ENCODE results near the gene KLF16.

KLF16 gene

GRCh38 chr19:1826557-1827521 is 36.5 kb downstream of the KLF16 start:
- in situ Hi-C loops (cut with MboI; ENCODE audit: low sequenced_read_pairs): no loop called here

GRCh38 chr19:1825909-1826556 is 37.3 kb downstream of the KLF16 start:
- in situ Hi-C loops (cut with MboI; ENCODE audit: low sequenced_read_pairs): no loop called here

GRCh38 chr19:1824252-1824622 is 39.1 kb downstream of the KLF16 start:
- in situ Hi-C loops (cut with MboI; ENCODE audit: low sequenced_read_pairs): no loop called here

DNA sequence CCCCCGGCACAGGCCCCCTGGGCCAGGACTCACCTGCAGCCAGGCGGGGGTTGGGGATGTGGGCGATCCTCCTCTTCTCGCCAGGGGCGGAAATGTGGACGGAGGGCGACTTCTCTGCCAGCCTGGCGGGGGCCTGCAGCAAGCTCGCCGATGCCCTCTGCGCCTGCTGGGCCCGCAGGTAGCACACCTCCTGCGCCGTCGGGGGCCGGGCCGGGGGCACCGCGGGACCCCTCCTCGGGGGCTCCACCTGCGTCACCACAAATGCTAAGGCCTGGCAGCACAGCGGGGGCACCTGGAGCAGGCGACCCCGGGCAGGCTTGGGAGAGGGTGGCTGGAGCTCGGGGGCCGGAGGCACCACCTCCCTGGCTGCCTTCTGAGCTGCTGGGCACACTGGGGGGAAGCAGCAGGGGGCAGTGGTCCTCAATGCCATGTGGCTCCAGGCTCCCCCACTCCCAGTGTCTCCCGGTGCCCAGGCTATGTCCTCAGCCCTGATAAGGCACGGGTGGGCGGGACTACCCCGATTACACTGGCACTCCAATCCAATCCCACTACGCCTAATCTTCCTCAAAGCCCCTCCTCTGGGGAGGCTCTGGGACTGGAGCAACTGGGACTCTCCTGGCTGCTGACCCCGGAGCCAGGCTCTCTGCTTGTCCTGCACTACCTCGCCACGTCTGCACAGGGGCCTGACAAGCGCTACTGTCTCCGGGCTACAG is 39.7 kb downstream of the KLF16 start:
- in situ Hi-C loops (cut with MboI; ENCODE audit: low sequenced_read_pairs): no loop called here

DNA sequence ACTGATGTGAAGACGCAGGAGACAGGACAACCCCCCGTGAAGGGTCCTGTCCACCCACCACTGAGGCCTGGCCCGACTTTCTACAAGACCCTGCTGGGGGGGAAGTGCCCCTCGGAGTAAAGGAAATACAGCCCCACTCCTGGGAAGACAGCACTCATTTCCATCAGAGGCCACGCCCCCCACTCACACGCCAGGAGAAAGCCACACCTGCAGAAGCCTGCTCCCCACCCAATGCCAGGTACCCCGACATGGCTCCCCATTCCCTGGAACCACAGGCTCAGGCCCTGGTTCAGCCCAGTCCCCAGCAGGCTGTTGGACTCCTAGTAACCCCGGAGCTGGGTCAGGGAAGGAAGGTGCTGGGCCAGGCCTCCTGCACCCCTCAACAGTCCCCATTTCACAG is 40.4 kb downstream of the KLF16 start:
- in situ Hi-C loops (cut with MboI; ENCODE audit: low sequenced_read_pairs): no loop called here

DNA sequence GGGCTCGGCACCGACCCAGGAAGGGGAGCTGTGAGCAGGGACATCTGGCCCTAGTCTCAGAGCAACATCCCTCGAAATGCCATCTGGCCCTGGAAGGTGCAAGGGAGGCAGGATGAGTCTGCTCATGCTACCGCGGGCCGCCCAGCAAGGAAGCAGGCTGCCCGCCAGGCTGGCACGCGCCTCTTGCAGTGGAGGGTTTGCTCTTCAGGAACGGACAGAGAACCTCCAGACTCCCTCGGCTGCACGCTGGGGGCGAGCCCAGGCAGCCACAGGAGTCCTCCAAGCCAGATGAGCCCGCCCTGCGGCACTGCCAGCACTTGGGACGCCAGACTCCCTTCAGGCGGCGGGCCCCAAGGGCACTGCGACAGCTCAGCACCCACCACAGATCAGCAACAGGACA is 41.2 kb downstream of the KLF16 start:
- in situ Hi-C loops (cut with MboI; ENCODE audit: low sequenced_read_pairs): no loop called here

DNA sequence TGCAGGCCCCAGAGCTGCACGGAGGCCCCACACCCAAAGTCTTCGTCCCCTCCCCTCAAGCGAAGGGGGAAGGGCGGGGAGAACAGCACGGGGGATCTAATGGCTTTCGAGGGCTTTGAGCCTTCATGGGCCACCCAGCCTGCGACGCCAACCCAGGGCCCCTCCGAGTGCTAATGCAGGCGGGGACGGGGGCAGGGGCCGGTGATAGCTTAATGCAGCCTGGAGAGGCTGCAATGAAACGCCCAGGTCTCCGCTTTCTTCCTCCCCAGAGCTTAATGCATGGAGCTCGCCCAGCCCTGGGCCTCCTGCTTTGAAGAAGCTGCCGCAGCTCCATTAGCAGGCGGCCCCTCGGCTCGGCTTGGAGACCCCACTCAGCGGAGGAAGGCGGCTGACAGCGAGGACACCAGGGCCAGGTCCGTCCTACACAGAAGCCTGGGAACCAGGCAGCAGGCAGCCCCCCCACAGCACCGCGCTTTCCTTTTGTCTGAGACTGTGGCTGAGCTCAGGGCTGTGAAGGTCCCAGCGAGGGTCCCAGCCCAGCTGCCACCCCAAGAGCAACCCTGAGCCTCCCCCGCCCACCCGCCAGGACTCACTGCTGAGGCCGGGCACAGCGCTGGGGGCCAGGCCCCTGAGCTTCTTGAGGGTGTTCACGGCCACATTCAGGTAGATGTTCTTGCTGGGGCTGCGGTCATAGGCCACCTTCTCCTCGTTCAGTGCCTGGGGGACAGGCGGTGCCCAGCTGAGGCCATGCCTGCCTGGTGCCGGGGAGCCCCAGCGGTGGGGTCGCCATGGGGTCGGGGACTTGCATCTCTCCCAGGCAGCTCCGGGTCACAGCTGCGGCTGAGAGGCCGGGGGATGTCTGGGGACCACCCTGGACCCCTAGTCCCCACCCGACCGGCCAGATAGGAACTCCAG is 43.8 kb downstream of the KLF16 start:
- in situ Hi-C loops (cut with MboI; ENCODE audit: low sequenced_read_pairs): no loop called here

GRCh38 chr19:1818549-1819195 is 44.7 kb downstream of the KLF16 start:
- in situ Hi-C loops (cut with MboI; ENCODE audit: low sequenced_read_pairs): no loop called here

GRCh38 chr19:1817553-1818179 is 45.7 kb downstream of the KLF16 start:
- in situ Hi-C loops (cut with MboI; ENCODE audit: low sequenced_read_pairs): no loop called here

DNA sequence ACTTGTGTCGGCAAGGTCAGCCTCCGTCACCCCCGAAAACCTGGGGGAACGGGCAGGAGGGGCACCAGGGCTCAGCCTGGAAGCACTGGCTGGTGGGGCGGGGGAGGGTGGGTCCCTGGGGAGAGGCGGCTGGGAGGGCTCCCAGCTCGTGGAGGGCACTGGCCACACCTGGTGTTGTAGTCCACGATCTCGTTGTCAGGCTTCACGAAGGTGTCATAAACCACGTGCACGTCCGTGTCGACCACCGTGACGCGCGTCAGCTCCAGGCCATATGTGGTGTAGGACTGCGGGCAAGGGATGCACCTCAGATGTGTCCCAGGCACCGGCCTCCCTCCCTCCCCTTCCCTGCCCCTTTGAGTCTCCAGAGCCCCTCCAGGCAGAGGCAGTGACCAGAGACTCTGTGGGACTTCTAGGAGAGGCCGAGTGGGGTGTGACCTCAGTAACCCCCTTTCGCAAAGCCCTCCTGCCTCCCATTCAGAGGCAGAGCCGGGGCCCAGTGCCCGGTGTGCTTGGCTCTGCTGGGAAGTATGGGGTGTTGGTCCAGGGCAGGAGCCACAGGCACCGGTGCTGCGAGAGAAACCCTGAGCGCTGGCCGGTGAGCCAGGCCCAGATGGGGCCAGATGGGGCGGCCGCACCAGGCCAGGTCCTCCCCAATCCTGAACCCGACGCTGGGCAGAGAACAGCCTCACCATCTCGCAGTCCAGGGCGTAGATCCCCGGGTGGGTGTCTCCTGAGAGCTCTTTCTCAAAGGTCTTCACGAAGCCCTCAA is 46.7 kb downstream of the KLF16 start:
- in situ Hi-C loops (cut with MboI; ENCODE audit: low sequenced_read_pairs): no loop called here

DNA sequence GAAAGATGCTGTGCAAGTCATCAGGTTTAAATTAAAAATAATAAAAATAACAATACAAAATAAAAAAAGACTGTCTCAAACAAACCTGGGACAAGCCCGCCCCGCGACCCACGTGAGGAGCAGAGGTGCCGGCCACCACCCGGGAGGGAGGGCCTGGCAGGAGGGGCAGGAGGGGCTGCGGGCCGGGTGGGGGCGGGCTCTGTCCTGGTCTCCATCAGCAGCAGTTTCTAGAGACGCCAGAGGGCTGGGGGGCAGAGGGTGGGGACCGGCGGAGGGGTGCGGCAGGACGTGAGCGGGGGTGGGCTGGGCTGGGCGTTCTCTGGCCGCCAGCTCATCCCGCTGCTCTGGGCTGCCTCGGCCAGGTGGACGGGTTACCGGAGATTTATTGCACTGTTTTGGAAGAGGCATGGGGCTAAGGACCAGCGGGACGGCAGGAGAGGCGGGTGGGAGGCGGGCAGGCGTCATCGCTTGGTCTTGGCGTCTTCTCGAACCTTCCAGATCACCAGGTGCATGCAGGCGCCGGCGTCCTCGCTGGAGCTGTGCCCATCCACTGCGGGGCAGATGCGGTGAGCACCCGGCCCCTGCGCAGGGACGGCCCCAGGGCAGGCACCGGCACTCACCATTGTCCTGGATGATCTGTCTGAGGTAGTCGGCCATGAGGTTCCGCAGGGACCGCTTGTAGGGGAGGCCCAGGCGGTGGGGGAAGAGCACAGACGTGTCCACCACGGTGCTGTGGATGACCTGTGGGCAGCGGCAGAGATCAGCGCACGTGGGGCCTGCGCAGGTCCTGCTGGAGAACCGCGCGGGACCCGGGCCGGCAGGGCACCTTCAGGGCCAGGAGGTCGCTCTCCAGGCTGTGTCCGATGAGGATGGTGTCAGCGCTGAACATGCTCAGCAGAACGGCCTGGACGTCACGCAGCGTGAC is 47.5 kb downstream of the KLF16 start:
- in situ Hi-C loops (cut with MboI; ENCODE audit: low sequenced_read_pairs): no loop called here

- in situ Hi-C loops (cut with MboI; ENCODE audit: low sequenced_read_pairs): no loop called here
Measured at GRCh38 chr19:1814833-1815604, 48.4 kb downstream of the KLF16 start.

- in situ Hi-C loops (cut with MboI; ENCODE audit: low sequenced_read_pairs): no loop called here
Measured at GRCh38 chr19:1814391-1814790, 49.0 kb downstream of the KLF16 start.

- in situ Hi-C loops (cut with MboI; ENCODE audit: low sequenced_read_pairs): no loop called here
Measured at GRCh38 chr19:1813192-1814182, 49.9 kb downstream of the KLF16 start.

- in situ Hi-C loops (cut with MboI; ENCODE audit: low sequenced_read_pairs): no loop called here
Measured at GRCh38 chr19:1812426-1813191, 50.8 kb downstream of the KLF16 start.

Data from HL-60/S4 treated with retinoic acid at 250 ng/mL for 4 days and 3 days (cell line).